HepG2 (cell line): Measurements from ENCODE around the gene PKD1L1. TPM values are rescaled to one million over a fixed set of nuclear protein-coding genes. Genes with fewer than 3 reads are reported as not detected.

ENCODE experiments used
- ATRX ChIP-seq: sonication (generic); formaldehyde crosslinking; IDR thresholded peaks from 2 replicates; pipeline ENCODE4 v1.4.0; 2020; ENCODE audit warnings: missing genetic modification reagents, borderline replicate concordance
- CBX2 ChIP-seq, 2 experiments: fragments of 200-600 bp in 1 of 2; sonication (generic); formaldehyde crosslinking in 1 of 2; IDR thresholded peaks; 2 replicates each; pipeline versions ENCODE4 v1.7.0 to v1.8.1; 2018 to 2022; ENCODE audit warnings: low read depth in 2 of 2, low read length in 1 of 2, mild to moderate bottlenecking in 1 of 2, missing genetic modification reagents in 1 of 2
- CENPX ChIP-seq: sonication (generic); formaldehyde crosslinking; IDR thresholded peaks from 2 replicates; pipeline ENCODE4 v1.9.0; 2021; ENCODE audit warnings: mild to moderate bottlenecking, missing genetic modification reagents, moderate library complexity
- DMAP1 ChIP-seq: IDR thresholded peaks from 2 replicates; pipeline ENCODE4 v1.6.1; 2016
- HOXA5 ChIP-seq: sonication (generic); formaldehyde crosslinking; IDR thresholded peaks from 2 replicates; pipeline ENCODE4 v1.4.0; 2020; ENCODE audit warnings: missing genetic modification reagents
- KLF9 ChIP-seq: IDR thresholded peaks from 2 replicates; pipeline ENCODE4 v1.6.1; 2016; ENCODE audit warnings: low read depth
- MAFG ChIP-seq: sonication (generic); formaldehyde crosslinking; IDR thresholded peaks from 2 replicates; pipeline ENCODE4 v1.5.1; 2020; ENCODE audit warnings: mild to moderate bottlenecking, missing genetic modification reagents
- SIN3B ChIP-seq: fragments of 150-350 bp; IDR thresholded peaks from 2 replicates; pipeline ENCODE4 v1.6.1; 2014; ENCODE audit warnings: low read length
- SOX6 ChIP-seq, 2 experiments: fragments of 450-650 bp in 1 of 2; sonication (generic) in 1 of 2; formaldehyde crosslinking in 1 of 2; IDR thresholded peaks; 2 replicates each; pipeline versions ENCODE4 v1.4.0 to v1.6.1; 2017 to 2020; ENCODE audit warnings: antibody characterized with exemption in 1 of 2, mild to moderate bottlenecking in 1 of 2, missing genetic modification reagents in 1 of 2
- TFE3 ChIP-seq: IDR thresholded peaks from 2 replicates; pipeline ENCODE4 v1.6.1; 2016
- ZBTB49 ChIP-seq: sonication (generic); formaldehyde crosslinking; IDR thresholded peaks from 2 replicates; pipeline ENCODE4 v1.4.0; 2020; ENCODE audit warnings: missing genetic modification reagents, borderline replicate concordance
- ZNF446 ChIP-seq: sonication (generic); formaldehyde crosslinking; IDR thresholded peaks from 2 replicates; pipeline ENCODE4 v1.5.0; 2020; ENCODE audit warnings: mild to moderate bottlenecking, missing genetic modification reagents
- ZNF652 ChIP-seq: IDR thresholded peaks from 2 replicates; pipeline ENCODE4 v1.6.1; 2016; ENCODE audit warnings: low read depth, borderline replicate concordance
- ZNF687 ChIP-seq: sonication (generic); formaldehyde crosslinking; IDR thresholded peaks from 2 replicates; pipeline ENCODE4 v1.5.1; 2020; ENCODE audit warnings: mild to moderate bottlenecking, missing genetic modification reagents, moderate library complexity
- ZNF7 ChIP-seq: IDR thresholded peaks from 2 replicates; pipeline ENCODE4 v1.6.1; 2016; ENCODE audit warnings: missing biosample characterization, missing genetic modification reagents
- polyA plus RNA-seq, 8 experiments: library from polyadenylated mRNA; depleted of rRNA in 3 of 8; stranded (reverse) in 7 of 8; unstranded in 1 of 8; fragments of >200 nt; fragmentation: Illumina TruSeq in 4 of 8; extraction: Trizol in 4 of 8; gene quantifications; 2 replicates each; pipeline versions ENCODE4 v1.2.1 to v1.2.3, GENCODE V29; 2011 to 2016; ENCODE audit warnings: low read depth in 4 of 8, missing spikeins in 1 of 8, mixed read lengths in 1 of 8; ENCODE audit not compliant: insufficient read depth in 1 of 8
- total RNA-seq, 5 experiments: library from RNA; depleted of rRNA; stranded (reverse); fragments of >200 nt; fragmentation: Illumina TruSeq; extraction: Trizol; gene quantifications; 2 replicates each; pipeline ENCODE4 v1.2.3, GENCODE V29; 2016; ENCODE audit warnings: low read depth in 1 of 5

PKD1L1 gene
- total and polyA plus RNA-seq, 2 of the 13 experiments (the other 11 are each of a cell fraction or from before 2014, with no cell fraction given), result 0.01 TPM; not detected in 1

GRCh38 chr7:47780555-47780954, 167.7 kb downstream of the PKD1L1 start (continued):
- no peak for TF ChIP-seq TFE3 (CRISPR knock-in tag)
- no peak for TF ChIP-seq CENPX (CRISPR knock-in tag)
- TF ChIP-seq HOXA5, result no peak
- no peak for TF ChIP-seq SIN3B
- no peak for TF ChIP-seq KLF9 (CRISPR knock-in tag)
- peak; percentile 90 for TF ChIP-seq ZNF7 (CRISPR knock-in tag)
- TF ChIP-seq CBX2 (IDR thresholded peaks at IDR 0.05; ENCODE audit: low read depth, low read length), result no peak
- TF ChIP-seq CBX2 (CRISPR knock-in tag; IDR thresholded peaks at IDR 0.05; ENCODE audit: low read depth), result no peak
- no peak for TF ChIP-seq ATRX
- TF ChIP-seq DMAP1 (CRISPR knock-in tag), result no peak
- no peak for TF ChIP-seq ZNF446 (CRISPR knock-in tag)
- TF ChIP-seq ZNF687, result no peak
- no peak for TF ChIP-seq ZBTB49
- no peak for TF ChIP-seq MAFG (CRISPR knock-in tag)
- TF ChIP-seq SOX6 (IDR thresholded peaks at IDR 0.05), result no peak
- peak; percentile 49; the same call in 1 of the 2 replicates for TF ChIP-seq SOX6 (CRISPR knock-in tag; IDR thresholded peaks at IDR 0.05)
- 0 out of 2 replicates have a peak, but pooled peaks have one; percentile 29 for TF ChIP-seq ZNF652 (CRISPR knock-in tag)
